IMR-90 (cell line): ENCODE measurements around the gene STUM.

Source experiments
- BHLHE40 ChIP-seq: fragments of 150-350 bp; IDR thresholded peaks from 2 replicates; pipeline ENCODE4 v1.6.1; 2016; ENCODE audit warnings: mild to moderate bottlenecking, low read depth, low read length
- CEBPB ChIP-seq: IDR thresholded peaks from 2 replicates; pipeline ENCODE4 v1.6.1; 2012; ENCODE audit warnings: low read depth, low read length, improper control_type of control experiment
- CTCF ChIP-seq: conservative IDR thresholded peaks from 2 replicates; pipeline ENCODE4 v1.5.1; 2012; ENCODE audit warnings: mild to moderate bottlenecking, low read depth, low read length, improper control_type of control experiment
- ELK1 ChIP-seq: fragments of 150-350 bp; IDR thresholded peaks from 2 replicates; pipeline ENCODE4 v1.6.1; 2016; ENCODE audit warnings: low read depth, mild to moderate bottlenecking, low read length, moderate library complexity, borderline replicate concordance
- FOS ChIP-seq: fragments of 150-350 bp; IDR thresholded peaks from 2 replicates; pipeline ENCODE4 v1.6.1; 2016; ENCODE audit warnings: low read depth, low read length
- MAZ ChIP-seq: IDR thresholded peaks from 2 replicates; pipeline ENCODE4 v1.6.1; 2012; ENCODE audit warnings: low read depth, mild to moderate bottlenecking, low read length, improper control_type of control experiment, moderate library complexity, borderline replicate concordance
- MXI1 ChIP-seq: IDR thresholded peaks from 2 replicates; pipeline ENCODE4 v1.6.1; 2012; ENCODE audit warnings: low read depth, mild to moderate bottlenecking, low read length, moderate library complexity, borderline replicate concordance
- POLR2A ChIP-seq: IDR thresholded peaks from 2 replicates; pipeline ENCODE4 v1.6.1; 2012; ENCODE audit warnings: mild to moderate bottlenecking, low read depth, low read length
- RAD21 ChIP-seq: IDR thresholded peaks from 2 replicates; pipeline ENCODE4 v1.6.1; 2012; ENCODE audit warnings: low read length, improper control_type of control experiment

GRCh38 chr1:226625326-226625725 lies 76.8 kb downstream of the STUM start:
- TF ChIP-seq CEBPB (no peak), CTCF (no peak), FOS (no peak), BHLHE40 (no peak), RAD21 (no peak), ELK1 (no peak), MAZ (no peak), POLR2A (no peak), MXI1 (no peak)
